Cardiac muscle cell (in vitro differentiated cells and primary cell): ENCODE measurements around the gene HIGD2A. TPM values are rescaled to one million over a fixed set of nuclear protein-coding genes. Genes with fewer than 3 reads are reported as not detected.
A peak's percentile ranks its signal among the peaks of the same experiment; 100 is the strongest.

Source experiments
- DNase-seq, 2 donors: peaks; one replicate each; pipeline versions ENCODE4 v3.0.0 to v3.0.0-alpha.2; 2010 to 2017; ENCODE audit warnings: low read depth in 1 of 2, low spot score in 1 of 2
- H3K27ac ChIP-seq: fragments of 200-600 bp; sonication (generic); 2 replicates; pipeline ENCODE4 v1.5.1; 2016
- H3K27me3 ChIP-seq: fragments of 200-600 bp; sonication (generic); 2 replicates; pipeline ENCODE4 v1.6.0; 2016; ENCODE audit warnings: control low read depth
- H3K36me3 ChIP-seq: fragments of 200-600 bp; sonication (generic); 2 replicates; pipeline ENCODE4 v1.5.1; 2016; ENCODE audit warnings: control low read depth
- H3K4me1 ChIP-seq: fragments of 200-600 bp; sonication (generic); 2 replicates; pipeline ENCODE4 v1.8.1; 2017; ENCODE audit warnings: low read depth, mild to moderate bottlenecking, mixed run types
- H3K4me3 ChIP-seq: fragments of 200-600 bp; sonication (generic); 2 replicates; pipeline ENCODE4 v1.5.1; 2016; ENCODE audit warnings: mild to moderate bottlenecking
- H3K9me3 ChIP-seq: fragments of 200-600 bp; sonication (generic); 2 replicates; pipeline ENCODE4 v1.5.1; 2017; ENCODE audit warnings: low read depth, mild to moderate bottlenecking, control low read depth
- polyA plus RNA-seq: library from polyadenylated mRNA; unstranded; fragments of >200 nt; fragmentation: Nextera tagmentation; extraction: Ambion mirVana; gene quantifications from 2 replicates; pipeline ENCODE4 v1.2.1, GENCODE V29; 2016
- total RNA-seq: library from RNA; depleted of rRNA; stranded (reverse); fragments of >200 nt; gene quantifications from 2 replicates; pipeline ENCODE4 v1.2.3, GENCODE V29; 2016
- TF ChIP-seq, protein P1 (sequence below): IDR thresholded peaks from 2 replicates; pipeline ENCODE4 v1.5.1; 2012; ENCODE audit warnings: low read depth, mild to moderate bottlenecking, low read length

The HIGD2A gene
- total and polyA plus RNA-seq, 2 experiments from 2014 or later, result 203 to 388 TPM

DNA sequence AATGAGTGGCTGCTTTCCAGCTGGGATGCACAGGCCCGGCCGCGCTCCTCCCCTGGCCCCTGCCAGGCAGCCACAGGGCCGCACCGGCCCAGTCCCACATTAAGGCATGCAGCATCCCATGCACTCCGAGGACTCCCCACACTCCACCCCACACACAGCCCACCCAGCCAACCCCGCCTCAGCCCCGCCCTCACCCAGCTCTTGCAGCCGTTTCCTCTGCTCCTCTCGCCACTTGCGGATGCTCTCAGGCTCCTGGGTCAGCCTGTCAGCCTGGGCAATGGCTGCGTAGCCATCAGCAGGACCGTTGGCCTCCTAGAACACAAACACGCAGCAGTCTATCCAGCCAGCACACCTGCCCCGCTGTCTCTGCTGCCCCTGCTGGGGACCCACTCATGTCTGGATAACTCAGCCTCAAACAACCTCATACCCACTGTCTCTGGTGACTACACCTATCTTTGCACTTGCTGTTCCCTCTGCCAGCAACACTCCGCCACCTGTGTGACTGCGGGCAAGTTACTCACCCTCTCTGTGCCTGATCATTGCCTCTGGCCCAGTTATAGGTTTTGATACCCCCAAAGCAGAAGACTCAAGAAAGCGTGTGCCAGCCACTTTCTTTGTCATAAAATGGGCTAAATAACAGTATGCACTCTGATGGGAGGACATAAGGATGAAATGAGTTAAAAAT lies 9.3 kb downstream of the HIGD2A start:
- Histone ChIP-seq H3K27me3 (no peaks in the 10 kb centered on the region), H3K9me3 (no peaks in the 10 kb centered on the region), H3K4me1 (peaks cover 28% of the 10 kb centered on the region), H3K4me3 (no peak overlapping the region), H3K27ac (no peak overlapping the region), H3K36me3 (no peaks in the 10 kb centered on the region)
- TF ChIP-seq, protein P1, sequence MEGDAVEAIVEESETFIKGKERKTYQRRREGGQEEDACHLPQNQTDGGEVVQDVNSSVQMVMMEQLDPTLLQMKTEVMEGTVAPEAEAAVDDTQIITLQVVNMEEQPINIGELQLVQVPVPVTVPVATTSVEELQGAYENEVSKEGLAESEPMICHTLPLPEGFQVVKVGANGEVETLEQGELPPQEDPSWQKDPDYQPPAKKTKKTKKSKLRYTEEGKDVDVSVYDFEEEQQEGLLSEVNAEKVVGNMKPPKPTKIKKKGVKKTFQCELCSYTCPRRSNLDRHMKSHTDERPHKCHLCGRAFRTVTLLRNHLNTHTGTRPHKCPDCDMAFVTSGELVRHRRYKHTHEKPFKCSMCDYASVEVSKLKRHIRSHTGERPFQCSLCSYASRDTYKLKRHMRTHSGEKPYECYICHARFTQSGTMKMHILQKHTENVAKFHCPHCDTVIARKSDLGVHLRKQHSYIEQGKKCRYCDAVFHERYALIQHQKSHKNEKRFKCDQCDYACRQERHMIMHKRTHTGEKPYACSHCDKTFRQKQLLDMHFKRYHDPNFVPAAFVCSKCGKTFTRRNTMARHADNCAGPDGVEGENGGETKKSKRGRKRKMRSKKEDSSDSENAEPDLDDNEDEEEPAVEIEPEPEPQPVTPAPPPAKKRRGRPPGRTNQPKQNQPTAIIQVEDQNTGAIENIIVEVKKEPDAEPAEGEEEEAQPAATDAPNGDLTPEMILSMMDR, result no peak
- DNase-seq, result no peak

DNA sequence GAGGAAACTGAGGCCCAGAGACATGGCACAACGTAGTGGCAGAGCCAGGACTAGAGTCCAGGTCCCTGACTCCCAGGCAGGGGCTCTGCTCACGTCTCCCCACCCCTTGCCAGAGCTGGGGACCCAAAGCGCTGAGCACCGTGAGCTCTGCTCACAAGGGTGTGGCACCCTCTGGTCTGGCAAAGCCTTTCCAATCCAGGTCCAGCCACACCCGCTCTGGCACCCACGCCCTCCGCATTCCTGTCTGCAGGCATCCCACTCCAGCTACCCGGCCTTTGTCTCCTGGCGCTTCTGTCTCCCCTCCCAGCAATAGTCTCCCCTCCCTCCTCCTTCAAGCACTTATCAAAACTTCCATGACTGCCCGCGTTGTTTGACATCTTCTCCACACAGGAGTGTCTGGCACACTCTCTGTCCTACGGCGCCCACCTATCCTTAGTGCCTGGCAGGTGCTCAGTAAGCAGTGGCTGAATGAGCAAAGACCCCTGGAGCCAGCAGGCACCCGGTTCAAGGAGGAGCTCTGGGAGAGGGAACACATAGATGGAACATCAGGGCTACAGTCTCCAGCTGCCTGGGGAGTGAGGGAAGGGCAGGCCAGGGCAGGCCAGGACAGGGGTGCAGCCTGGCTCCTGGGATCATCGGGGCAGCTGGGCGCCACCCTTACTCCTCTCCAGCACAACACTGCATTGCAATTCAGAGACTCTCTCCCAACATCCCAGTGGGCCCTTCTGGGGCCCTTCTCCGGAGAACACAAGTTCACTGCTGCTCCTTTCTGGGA lies 12.0 kb downstream of the HIGD2A start:
- peak overlapping the region; percentile 53 for H3K27ac ChIP-seq
- TF ChIP-seq, protein P1, result no peak
- no peaks in the 10 kb centered on the region for H3K27me3 ChIP-seq
- no peak overlapping the region for H3K4me3 ChIP-seq
- DNase-seq, result no peak
- H3K4me1 ChIP-seq, result peaks cover 18% of the 10 kb centered on the region
- H3K9me3 ChIP-seq, result no peaks in the 10 kb centered on the region
- H3K36me3 ChIP-seq, result no peaks in the 10 kb centered on the region

- no peak overlapping the region for H3K4me3 ChIP-seq
- H3K36me3 ChIP-seq, result no peaks in the 10 kb centered on the region
- H3K27ac ChIP-seq, result peak overlapping the region; percentile 53
- peaks cover 12% of the 10 kb centered on the region for H3K4me1 ChIP-seq
- TF ChIP-seq, protein P1, result no peak
- no peaks in the 10 kb centered on the region for H3K9me3 ChIP-seq
- DNase-seq, result no peak
- H3K27me3 ChIP-seq, result no peaks in the 10 kb centered on the region
Measured at GRCh38 chr5:176401281-176402205, 13.0 kb downstream of the HIGD2A start.

GRCh38 chr5:176405656-176406435 lies 17.3 kb downstream of the HIGD2A start:
- Histone ChIP-seq H3K9me3 (no peaks in the 10 kb centered on the region), H3K27ac (no peak overlapping the region), H3K4me1 (peaks cover 10% of the 10 kb centered on the region), H3K36me3 (no peaks in the 10 kb centered on the region), H3K4me3 (no peak overlapping the region), H3K27me3 (no peaks in the 10 kb centered on the region)
- DNase-seq, result no peak
- TF ChIP-seq, protein P1, result no peak
